Kidney (tissue), 14 donors: Measurements from ENCODE around the gene CHAT. TPM values are rescaled to one million over a fixed set of nuclear protein-coding genes. Genes with fewer than 3 reads are reported as not detected.

ENCODE experiments used
- DNase-seq, 5 donors: peaks; one replicate each; pipeline ENCODE4 v3.0.0-alpha.2; 2013 to 2020
- FAIRE-seq: peaks from 2 replicates; lab custom pipeline; 2012; peaks lifted over from hg19 to GRCh38; lab: Jason Lieb, UNC
- H3K27ac ChIP-seq, 2 donors: one replicate each; pipeline ENCODE4 v1.7.0; 2013; ENCODE audit warnings: low read depth in 2 of 2, low read length in 2 of 2, inconsistent platforms in 1 of 2
- H3K27me3 ChIP-seq: one replicate; pipeline ENCODE4 v1.7.1; 2013; ENCODE audit warnings: low read length, inconsistent platforms; ENCODE audit not compliant: control insufficient read depth, insufficient read depth
- H3K36me3 ChIP-seq, 3 donors: one replicate each; pipeline versions ENCODE4 v1.7.0 to v1.7.1; 2013; ENCODE audit warnings: low read length in 3 of 3, control low read depth in 1 of 3, inconsistent platforms in 1 of 3; ENCODE audit not compliant: insufficient read depth in 3 of 3, control insufficient read depth in 2 of 3
- H3K4me1 ChIP-seq, 3 donors: one replicate each; pipeline versions ENCODE4 v1.7.0 to v1.7.1; 2013; ENCODE audit warnings: low read length in 3 of 3, inconsistent platforms in 1 of 3, low read depth in 1 of 3; ENCODE audit not compliant: control insufficient read depth in 2 of 3, insufficient read depth in 2 of 3
- H3K4me3 ChIP-seq, 3 donors: one replicate each; pipeline versions ENCODE4 v1.7.0 to v1.8.1; 2013; ENCODE audit warnings: low read length in 3 of 3, control low read depth in 1 of 3, inconsistent platforms in 1 of 3
- H3K9ac ChIP-seq, 3 donors: one replicate each; pipeline versions ENCODE4 v1.7.0 to v1.7.1; 2013; ENCODE audit warnings: low read length in 3 of 3, control low read depth in 1 of 3, inconsistent platforms in 1 of 3
- H3K9me3 ChIP-seq, 3 donors: one replicate each; pipeline versions ENCODE4 v1.7.0 to v1.7.1; 2013; ENCODE audit warnings: low read length in 3 of 3, control low read depth in 1 of 3, inconsistent platforms in 1 of 3; ENCODE audit not compliant: control insufficient read depth in 2 of 3, insufficient read depth in 1 of 3
- CTCF ChIP-seq: IDR thresholded peaks from 3 replicates; pipeline ENCODE4 v1.5.1; 2012; ENCODE audit warnings: mild to moderate bottlenecking, moderate library complexity, borderline replicate concordance; ENCODE audit not compliant: insufficient read depth; ENCODE audit errors: extremely low read depth
- intact Hi-C: fragments of 100-400 bp; cut with DNase I; formaldehyde crosslinking; loops from one replicate; pipeline ENCODE4 v1.11.1; 2022
- polyA plus RNA-seq: library from polyadenylated mRNA; stranded (reverse); fragments of 350-450 nt; fragmentation: Illumina TruSeq; extraction: RNeasy Lipid Tissue Mini Kit (QIAGEN cat#74804); gene quantifications from one replicate; pipeline ENCODE4 v1.2.3, GENCODE V29; 2014; ENCODE audit warnings: low read depth, low replicate concordance; ENCODE audit not compliant: insufficient read depth
- total RNA-seq: library from RNA; stranded (reverse); fragmentation: NEBNext Ultra II Directional; extraction: Animal tissue kit (Norgen Biotek cat#: 25700); gene quantifications from one replicate; pipeline ENCODE4 v1.2.1, GENCODE V29; 2021
- donor health status: control.
- donor health status: control.
- donor health status: control.
- donor health status: control.
- donor health status: control.
- donor health status: DM: yes; HTN: yes; CAD: no.
- donor health status: Normal renal cell carcinoma (clear cell type).

CHAT gene
- total and polyA plus RNA-seq, 2 donors from 2014 or later: not detected

- no peak for FAIRE-seq
- H3K9ac ChIP-seq: no peak overlapping the region
- H3K4me3 ChIP-seq: no peak overlapping the region
- H3K9me3 ChIP-seq: peaks cover 0 to 5% (median 0%) of the 10 kb centered on the region in 3 donors
- H3K27me3 ChIP-seq: no peaks in the 10 kb centered on the region
- no peak overlapping the region for H3K27ac ChIP-seq
- intact Hi-C loops: no loop called here
- H3K4me1 ChIP-seq: no peaks in the 10 kb centered on the region
- H3K36me3 ChIP-seq: no peaks in the 10 kb centered on the region
- no peak for DNase-seq
- no peak for TF ChIP-seq CTCF
Measured at GRCh38 chr10:49569031-49569631, 44.7 kb upstream of the CHAT start.

GRCh38 chr10:49571388-49571787 is 42.4 kb upstream of the CHAT start:
- intact Hi-C loops: no loop called here
- FAIRE-seq (no peak), DNase-seq (no peak)
- Histone ChIP-seq H3K27me3 (no peaks in the 10 kb centered on the region), H3K36me3 (no peaks in the 10 kb centered on the region), H3K27ac (no peak overlapping the region), H3K9me3 (peaks cover 0 to 5% (median 0%) of the 10 kb centered on the region in 3 donors), H3K9ac (no peak overlapping the region), H3K4me3 (no peak overlapping the region), H3K4me1 (no peaks in the 10 kb centered on the region)
- no peak for TF ChIP-seq CTCF

GRCh38 chr10:49572594-49573114 is 41.2 kb upstream of the CHAT start:
- Histone ChIP-seq H3K4me3 (no peak overlapping the region), H3K4me1 (no peaks in the 10 kb centered on the region), H3K27ac (no peak overlapping the region), H3K9me3 (peaks cover 0 to 5% (median 0%) of the 10 kb centered on the region in 3 donors), H3K9ac (no peak overlapping the region), H3K27me3 (no peaks in the 10 kb centered on the region), H3K36me3 (no peaks in the 10 kb centered on the region)
- FAIRE-seq (no peak), DNase-seq (no peak)
- no peak for TF ChIP-seq CTCF
- intact Hi-C loops: no loop called here
